SK-N-SH (cell line): ENCODE results near the gene GOLGA3.

Experiments used
- CTCF ChIP-seq: fragments of 200-600 bp; sonication (generic); IDR thresholded peaks from 2 replicates; pipeline ENCODE4 v1.6.1; 2017; ENCODE audit warnings: antibody characterized with exemption, mild to moderate bottlenecking, moderate library complexity
- FOXM1 ChIP-seq: IDR thresholded peaks from 2 replicates; pipeline ENCODE4 v1.4.0; 2012; ENCODE audit warnings: low read depth, mild to moderate bottlenecking
- TF ChIP-seq, protein P1 (sequence below): IDR thresholded peaks from 2 replicates; pipeline ENCODE4 v1.4.0; 2012; ENCODE audit warnings: low read depth

- TF ChIP-seq CTCF (no peak), FOXM1 (no peak)
- TF ChIP-seq, protein P1, sequence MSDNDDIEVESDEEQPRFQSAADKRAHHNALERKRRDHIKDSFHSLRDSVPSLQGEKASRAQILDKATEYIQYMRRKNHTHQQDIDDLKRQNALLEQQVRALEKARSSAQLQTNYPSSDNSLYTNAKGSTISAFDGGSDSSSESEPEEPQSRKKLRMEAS: no peak
Measured at GRCh38 chr12:132866251-132866828, 37.7 kb upstream of the GOLGA3 start.
